HepG2 (cell line): ENCODE results near the gene PPOX. TPM values are rescaled to one million over a fixed set of nuclear protein-coding genes. Genes with fewer than 3 reads are reported as not detected.
A peak's percentile ranks its signal among the peaks of the same experiment; 100 is the strongest.

ENCODE experiments used
- BORCS8-MEF2B ChIP-seq: sonication (generic); formaldehyde crosslinking; IDR thresholded peaks from 2 replicates; pipeline ENCODE4 v1.8.0; 2022; ENCODE audit warnings: mild to moderate bottlenecking, missing genetic modification reagents
- CBX5 ChIP-seq: sonication (generic); formaldehyde crosslinking; IDR thresholded peaks from 2 replicates; pipeline ENCODE4 v1.4.0; 2020; ENCODE audit warnings: missing genetic modification reagents, borderline replicate concordance
- ELF4 ChIP-seq: sonication (generic); formaldehyde crosslinking; IDR thresholded peaks from 2 replicates; pipeline ENCODE4 v1.5.0; 2020; ENCODE audit warnings: missing genetic modification reagents, mild to moderate bottlenecking, moderate library complexity, borderline replicate concordance
- HOXD1 ChIP-seq: sonication (generic); formaldehyde crosslinking; IDR thresholded peaks from 2 replicates; pipeline ENCODE4 v1.5.0; 2020; ENCODE audit warnings: missing genetic modification reagents
- KDM2A ChIP-seq: sonication (generic); formaldehyde crosslinking; IDR thresholded peaks from 2 replicates; pipeline ENCODE4 v1.4.0; 2020; ENCODE audit warnings: low read depth, missing genetic modification reagents, borderline replicate concordance
- MED1 ChIP-seq: sonication (generic); formaldehyde crosslinking; IDR thresholded peaks from 2 replicates; pipeline ENCODE4 v1.4.0; 2020; ENCODE audit warnings: missing genetic modification reagents
- MEIS2 ChIP-seq: sonication (generic); formaldehyde crosslinking; IDR thresholded peaks from 2 replicates; pipeline ENCODE4 v1.9.0; 2021; ENCODE audit warnings: mild to moderate bottlenecking, missing genetic modification reagents
- MYC ChIP-seq: sonication (generic); formaldehyde crosslinking; IDR thresholded peaks from 2 replicates; pipeline ENCODE4 v1.9.0; 2021; ENCODE audit warnings: missing genetic modification reagents, borderline replicate concordance
- PAWR ChIP-seq: sonication (generic); formaldehyde crosslinking; IDR thresholded peaks from 2 replicates; pipeline ENCODE4 v1.4.0; 2020; ENCODE audit warnings: missing genetic modification reagents, mild to moderate bottlenecking, borderline replicate concordance
- PITX1 ChIP-seq: sonication (generic); formaldehyde crosslinking; IDR thresholded peaks from 2 replicates; pipeline ENCODE4 v1.5.1; 2020; ENCODE audit warnings: mild to moderate bottlenecking, missing genetic modification reagents
- POLR2AphosphoS5 ChIP-seq: IDR thresholded peaks from 2 replicates; pipeline ENCODE4 v1.6.1; 2012; ENCODE audit warnings: low read depth, low read length
- PREB ChIP-seq: sonication (generic); formaldehyde crosslinking; IDR thresholded peaks from 2 replicates; pipeline ENCODE4 v1.4.0; 2020; ENCODE audit warnings: missing genetic modification reagents
- RBFOX2 ChIP-seq: fragments of 200-400 bp; formaldehyde crosslinking; IDR thresholded peaks from 2 replicates; pipeline ENCODE4 v1.6.1; 2017; ENCODE audit warnings: low read depth, mild to moderate bottlenecking, low read length
- SNAPC5 ChIP-seq: sonication (generic); formaldehyde crosslinking; IDR thresholded peaks from 2 replicates; pipeline ENCODE4 v1.8.1; 2023; ENCODE audit warnings: mild to moderate bottlenecking, missing genetic modification reagents, borderline replicate concordance
- SRF ChIP-seq: IDR thresholded peaks from 2 replicates; pipeline ENCODE4 v1.6.1; 2011; ENCODE audit warnings: mild to moderate bottlenecking, low read depth, low read length, moderate library complexity
- THAP11 ChIP-seq: IDR thresholded peaks from 2 replicates; pipeline ENCODE4 v1.6.1; 2016; ENCODE audit warnings: missing biosample characterization, missing genetic modification reagents
- ZBTB3 ChIP-seq: sonication (generic); formaldehyde crosslinking; IDR thresholded peaks from 2 replicates; pipeline ENCODE4 v1.4.0; 2020; ENCODE audit warnings: low read depth, mild to moderate bottlenecking, moderate library complexity, missing genetic modification reagents, borderline replicate concordance
- ZBTB44 ChIP-seq: sonication (generic); formaldehyde crosslinking; IDR thresholded peaks from 2 replicates; pipeline ENCODE4 v1.4.0; 2020; ENCODE audit warnings: missing genetic modification reagents
- ZNF10 ChIP-seq: sonication (generic); formaldehyde crosslinking; IDR thresholded peaks from 2 replicates; pipeline ENCODE4 v1.4.0; 2020; ENCODE audit warnings: mild to moderate bottlenecking, low read depth, missing genetic modification reagents, borderline replicate concordance
- ZNF276 ChIP-seq: sonication (generic); formaldehyde crosslinking; IDR thresholded peaks from 2 replicates; pipeline ENCODE4 v1.4.0; 2020; ENCODE audit warnings: mild to moderate bottlenecking, low read depth, missing genetic modification reagents
- ZNF430 ChIP-seq: sonication (generic); formaldehyde crosslinking; IDR thresholded peaks from 2 replicates; pipeline ENCODE4 v1.9.0; 2021; ENCODE audit warnings: mild to moderate bottlenecking, missing genetic modification reagents
- ZNF432 ChIP-seq: sonication (generic); formaldehyde crosslinking; IDR thresholded peaks from 2 replicates; pipeline ENCODE4 v1.5.0; 2020; ENCODE audit warnings: missing genetic modification reagents, mild to moderate bottlenecking, borderline replicate concordance
- ZNF674 ChIP-seq: sonication (generic); formaldehyde crosslinking; IDR thresholded peaks from 2 replicates; pipeline ENCODE4 v1.5.0; 2020; ENCODE audit warnings: low read depth, mild to moderate bottlenecking, missing genetic modification reagents
- ZNF746 ChIP-seq: sonication (generic); formaldehyde crosslinking; IDR thresholded peaks from 2 replicates; pipeline ENCODE4 v1.8.0; 2022; ENCODE audit warnings: mild to moderate bottlenecking, missing genetic modification reagents
- ZNF790 ChIP-seq: sonication (generic); formaldehyde crosslinking; IDR thresholded peaks from 2 replicates; pipeline ENCODE4 v1.8.0; 2022; ENCODE audit warnings: missing genetic modification reagents, mild to moderate bottlenecking, borderline replicate concordance
- ZSCAN30 ChIP-seq: sonication (generic); formaldehyde crosslinking; IDR thresholded peaks from 2 replicates; pipeline ENCODE4 v1.5.0; 2020; ENCODE audit warnings: mild to moderate bottlenecking, missing genetic modification reagents
- polyA plus RNA-seq, 8 experiments: library from polyadenylated mRNA; depleted of rRNA in 3 of 8; stranded (reverse) in 7 of 8; unstranded in 1 of 8; fragments of >200 nt; fragmentation: Illumina TruSeq in 4 of 8; extraction: Trizol in 4 of 8; gene quantifications; 2 replicates each; pipeline versions ENCODE4 v1.2.1 to v1.2.3, GENCODE V29; 2011 to 2016; ENCODE audit warnings: low read depth in 4 of 8, missing spikeins in 1 of 8, mixed read lengths in 1 of 8; ENCODE audit not compliant: insufficient read depth in 1 of 8
- total RNA-seq, 5 experiments: library from RNA; depleted of rRNA; stranded (reverse); fragments of >200 nt; fragmentation: Illumina TruSeq; extraction: Trizol; gene quantifications; 2 replicates each; pipeline ENCODE4 v1.2.3, GENCODE V29; 2016; ENCODE audit warnings: low read depth in 1 of 5

Gene PPOX
- total and polyA plus RNA-seq, 2 of the 13 experiments (the other 11 are each of a cell fraction or from before 2014, with no cell fraction given), result 15.5 to 27.7 TPM

- TF ChIP-seq MED1 (CRISPR knock-in tag) (peak; percentile 29; the same call in 1 of the 2 replicates), ELF4 (CRISPR knock-in tag) (peak; percentile 95), KDM2A (CRISPR knock-in tag) (peak; percentile 60; the same call in 1 of the 2 replicates), MYC (peak; percentile 94), THAP11 (CRISPR knock-in tag) (peak; percentile 87), HOXD1 (peak; percentile 51; the same call in 1 of the 2 replicates), ZNF10 (CRISPR knock-in tag) (no peak), ZNF432 (CRISPR knock-in tag) (no peak), ZNF430 (no peak), PITX1 (peak; percentile 44; the same call in 1 of the 2 replicates), SRF (0 out of 2 replicates have a peak, but pooled peaks have one; percentile 38), ZNF746 (CRISPR knock-in tag) (no peak), SNAPC5 (CRISPR knock-in tag) (0 out of 2 replicates have a peak, but pooled peaks have one; percentile 56), ZNF674 (no peak), PAWR (no peak), ZBTB44 (CRISPR knock-in tag) (no peak), CBX5 (CRISPR knock-in tag) (0 out of 2 replicates have a peak, but pooled peaks have one; percentile 56), BORCS8-MEF2B (peak; percentile 74; the same call in 1 of the 2 replicates), MEIS2 (CRISPR knock-in tag) (no peak; the same call in 1 of the 2 replicates), RBFOX2 (peak; percentile 69), ZNF276 (CRISPR knock-in tag) (0 out of 2 replicates have a peak, but pooled peaks have one; percentile 18), ZBTB3 (CRISPR knock-in tag) (no peak), ZNF790 (CRISPR knock-in tag) (no peak), PREB (CRISPR knock-in tag) (no peak), POLR2AphosphoS5 (peak; percentile 89), ZSCAN30 (CRISPR knock-in tag) (peak; percentile 65; the same call in 1 of the 2 replicates)
Observed at GRCh38 chr1:161153682-161154337, 12.4 kb upstream of the PPOX start, which contains the start of gene UFC1 (continued).
